Ascending aorta (tissue), 2 donors: Measurements from ENCODE around the gene SAMD11. TPM values are rescaled to one million over a fixed set of nuclear protein-coding genes. Genes with fewer than 3 reads are reported as not detected.
A peak's percentile ranks its signal among the peaks of the same experiment; 100 is the strongest.

Experiments used
- DNase-seq, 2 donors: peaks; one replicate each; pipeline ENCODE4 v3.0.0-alpha.2; 2019; ENCODE audit warnings: low spot score in 2 of 2
- H3K27ac ChIP-seq, 2 donors: fragments of 200-600 bp; sonication (generic); one replicate each; pipeline ENCODE4 v1.5.1; 2016 to 2017; ENCODE audit warnings: mild to moderate bottlenecking in 1 of 2
- H3K27me3 ChIP-seq: fragments of 200-600 bp; sonication (generic); one replicate; pipeline ENCODE4 v1.5.1; 2017
- H3K36me3 ChIP-seq, 2 donors: fragments of 200-600 bp; sonication (generic); one replicate each; pipeline ENCODE4 v1.5.1; 2016
- H3K4me1 ChIP-seq, 2 donors: fragments of 200-600 bp; sonication (generic); one replicate each; pipeline ENCODE4 v1.5.1; 2016 to 2017; ENCODE audit warnings: mild to moderate bottlenecking in 1 of 2
- H3K4me3 ChIP-seq, 2 donors: fragments of 200-600 bp; sonication (generic); one replicate each; pipeline ENCODE4 v1.5.1; 2016 to 2017; ENCODE audit warnings: mild to moderate bottlenecking in 1 of 2
- H3K9me3 ChIP-seq, 2 donors: fragments of 200-600 bp; sonication (generic); one replicate each; pipeline ENCODE4 v1.5.1; 2016
- intact Hi-C: fragments of 100-400 bp; cut with DNase I; formaldehyde crosslinking; loops from one replicate; pipeline ENCODE4 v1.15.1; 2023
- total RNA-seq: library from RNA; depleted of rRNA; stranded (reverse); fragments of >200 nt; gene quantifications from one replicate; pipeline ENCODE4 v1.1.0, GENCODE V29; 2016
- TF ChIP-seq, protein P1 (sequence below), 3 experiments: fragments of 200-600 bp in 2 of 3; fragments of 450-650 bp in 1 of 3; sonication (generic) in 2 of 3; IDR thresholded peaks; one replicate each; pipeline ENCODE4 v1.5.1; 2016 to 2019; ENCODE audit warnings: antibody characterized with exemption in 3 of 3, mild to moderate bottlenecking in 1 of 3, moderate library complexity in 1 of 3

SAMD11 gene
- total RNA-seq, 1 donor from 2014 or later, result 9.7 TPM

GRCh38 chr1:959731-960362, 36.1 kb downstream of the SAMD11 start:
- H3K4me1 ChIP-seq, result peaks cover 8 to 27% of the 10 kb centered on the region in 2 donors

GRCh38 chr1:960363-961131, 36.8 kb downstream of the SAMD11 start, which contains the start of gene KLHL17:
TSS of gene KLHL17 (plus strand) at chr1:960584. CDS start at chr1:960694, 110 bp downstream.
- no peaks in the 10 kb centered on the region for H3K9me3 ChIP-seq
- TF ChIP-seq, protein P1, sequence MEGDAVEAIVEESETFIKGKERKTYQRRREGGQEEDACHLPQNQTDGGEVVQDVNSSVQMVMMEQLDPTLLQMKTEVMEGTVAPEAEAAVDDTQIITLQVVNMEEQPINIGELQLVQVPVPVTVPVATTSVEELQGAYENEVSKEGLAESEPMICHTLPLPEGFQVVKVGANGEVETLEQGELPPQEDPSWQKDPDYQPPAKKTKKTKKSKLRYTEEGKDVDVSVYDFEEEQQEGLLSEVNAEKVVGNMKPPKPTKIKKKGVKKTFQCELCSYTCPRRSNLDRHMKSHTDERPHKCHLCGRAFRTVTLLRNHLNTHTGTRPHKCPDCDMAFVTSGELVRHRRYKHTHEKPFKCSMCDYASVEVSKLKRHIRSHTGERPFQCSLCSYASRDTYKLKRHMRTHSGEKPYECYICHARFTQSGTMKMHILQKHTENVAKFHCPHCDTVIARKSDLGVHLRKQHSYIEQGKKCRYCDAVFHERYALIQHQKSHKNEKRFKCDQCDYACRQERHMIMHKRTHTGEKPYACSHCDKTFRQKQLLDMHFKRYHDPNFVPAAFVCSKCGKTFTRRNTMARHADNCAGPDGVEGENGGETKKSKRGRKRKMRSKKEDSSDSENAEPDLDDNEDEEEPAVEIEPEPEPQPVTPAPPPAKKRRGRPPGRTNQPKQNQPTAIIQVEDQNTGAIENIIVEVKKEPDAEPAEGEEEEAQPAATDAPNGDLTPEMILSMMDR (IDR thresholded peaks at IDR 0.05), result no peak
- H3K4me1 ChIP-seq, result peaks cover 8 to 27% of the 10 kb centered on the region in 2 donors
- intact Hi-C loops, result no loop called here
- peak within 1 kb of the TSS; percentile 89 to 92 for H3K4me3 ChIP-seq
- no peak within 1 kb of the TSS for H3K27ac ChIP-seq
- peak in 1 of 2 donors; percentile 82 for DNase-seq
- no peaks in the 10 kb centered on the region for H3K27me3 ChIP-seq
- H3K36me3 ChIP-seq, result peaks cover 15 to 26% of the 10 kb centered on the region in 2 donors

More at GRCh38 chr1:959731-960362, 36.1 kb downstream of the SAMD11 start:
- no peaks in the 10 kb centered on the region for H3K9me3 ChIP-seq
- H3K27me3 ChIP-seq, result no peaks in the 10 kb centered on the region
- peak overlapping the region; percentile 89 to 92 for H3K4me3 ChIP-seq
- H3K27ac ChIP-seq, result no peak overlapping the region
- TF ChIP-seq, protein P1 (IDR thresholded peaks at IDR 0.05), result no peak
- peaks cover 22 to 32% of the 10 kb centered on the region in 2 donors for H3K36me3 ChIP-seq
- intact Hi-C loops, result loop anchor here (1.0 to 5.0 kb wide), 5 partner anchors 19 to 59 kb away; partner anchors contain the start of genes HES4 and SAMD11
- no peak for DNase-seq

DNA sequence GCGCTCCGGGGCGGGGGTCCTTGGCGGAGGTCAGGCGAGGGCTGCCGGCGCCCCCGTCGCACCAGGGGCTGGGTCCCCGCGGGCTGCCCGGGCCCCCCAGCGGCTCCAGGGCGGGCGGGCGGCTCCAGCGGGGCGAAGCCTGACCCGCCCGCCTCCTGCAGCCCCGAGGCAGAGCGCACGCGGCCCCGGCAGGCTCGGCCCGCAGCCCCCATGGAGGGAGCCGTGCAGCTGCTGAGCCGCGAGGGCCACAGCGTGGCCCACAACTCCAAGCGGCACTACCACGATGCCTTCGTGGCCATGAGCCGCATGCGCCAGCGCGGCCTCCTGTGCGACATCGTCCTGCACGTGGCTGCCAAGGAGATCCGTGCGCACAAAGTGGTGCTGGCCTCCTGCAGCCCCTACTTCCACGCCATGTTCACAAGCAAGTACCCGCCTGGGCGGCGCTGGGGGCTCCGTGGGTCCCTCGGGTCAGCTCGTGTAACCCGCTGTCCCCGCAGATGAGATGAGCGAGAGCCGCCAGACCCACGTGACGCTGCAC, 37.5 kb downstream of the SAMD11 start:
- DNase-seq, result no peak
- TF ChIP-seq, protein P1 (IDR thresholded peaks at IDR 0.05), result no peak
- Histone ChIP-seq H3K4me1 (peaks cover 11 to 29% of the 10 kb centered on the region in 2 donors), H3K9me3 (no peaks in the 10 kb centered on the region), H3K27ac (no peak overlapping the region), H3K27me3 (no peaks in the 10 kb centered on the region), H3K4me3 (peak overlapping the region; percentile 89 to 92), H3K36me3 (peaks cover 8 to 20% of the 10 kb centered on the region in 2 donors)
- intact Hi-C loops, result no loop called here

DNA sequence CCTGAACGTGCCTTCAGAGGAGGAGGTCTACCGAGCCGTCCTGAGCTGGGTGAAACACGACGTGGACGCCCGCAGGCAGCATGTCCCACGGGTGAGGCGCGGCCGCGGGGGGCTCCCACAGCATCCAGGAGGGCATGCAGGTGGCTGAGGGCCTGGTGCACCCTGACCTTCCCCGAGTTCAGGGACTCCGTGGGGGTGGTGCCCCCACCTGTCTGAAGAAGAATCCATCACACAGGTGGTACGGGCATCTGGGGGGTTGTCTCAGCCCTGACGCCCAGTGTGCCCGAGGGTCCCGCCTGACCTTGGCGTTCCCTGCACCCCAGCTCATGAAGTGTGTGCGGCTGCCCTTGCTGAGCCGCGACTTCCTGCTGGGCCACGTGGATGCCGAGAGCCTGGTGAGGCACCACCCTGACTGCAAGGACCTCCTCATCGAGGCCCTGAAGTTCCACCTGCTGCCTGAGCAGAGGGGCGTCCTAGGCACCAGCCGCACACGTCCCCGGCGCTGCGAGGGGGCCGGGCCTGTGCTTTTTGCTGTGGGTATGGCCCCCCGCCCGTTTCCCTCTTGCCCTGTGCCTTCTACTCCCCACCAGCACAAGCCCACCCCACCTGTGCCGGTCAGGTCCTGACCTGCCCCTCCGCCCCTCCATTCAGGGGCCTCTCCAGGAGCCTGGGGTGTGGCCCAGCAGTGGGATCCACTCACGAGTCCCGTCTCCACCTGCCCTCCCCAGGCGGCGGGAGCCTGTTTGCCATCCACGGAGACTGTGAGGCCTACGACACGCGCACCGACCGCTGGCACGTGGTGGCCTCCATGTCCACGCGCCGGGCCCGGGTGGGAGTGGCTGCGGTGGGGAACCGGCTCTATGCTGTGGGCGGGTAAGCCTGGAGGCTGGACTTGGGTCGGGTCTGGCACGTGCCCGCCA, 38.9 kb downstream of the SAMD11 start:
- Histone ChIP-seq H3K4me3 (no peak overlapping the region), H3K36me3 (peaks cover 4 to 11% of the 10 kb centered on the region in 2 donors), H3K9me3 (no peaks in the 10 kb centered on the region), H3K27me3 (no peaks in the 10 kb centered on the region), H3K4me1 (peaks cover 15 to 28% of the 10 kb centered on the region in 2 donors), H3K27ac (no peak overlapping the region)
- no peak for DNase-seq
- TF ChIP-seq, protein P1 (IDR thresholded peaks at IDR 0.05), result no peak
- intact Hi-C loops, result no loop called here

- intact Hi-C loops, result no loop called here
- Histone ChIP-seq H3K27me3 (no peaks in the 10 kb centered on the region), H3K27ac (no peak overlapping the region), H3K4me1 (peaks cover 12 to 22% of the 10 kb centered on the region in 2 donors), H3K4me3 (no peak overlapping the region), H3K9me3 (no peaks in the 10 kb centered on the region), H3K36me3 (peaks cover 4 to 11% of the 10 kb centered on the region in 2 donors)
- TF ChIP-seq, protein P1 (IDR thresholded peaks at IDR 0.05), result no peak
- DNase-seq, result no peak
Observed at GRCh38 chr1:963301-963651, 39.6 kb downstream of the SAMD11 start.
